Thyroid gland (tissue), 4 donors: ENCODE data around the gene SCAPER. TPM values are rescaled to one million over a fixed set of nuclear protein-coding genes. Genes with fewer than 3 reads are reported as not detected.

ENCODE experiments used
- DNase-seq, 2 donors: peaks; one replicate each; pipeline ENCODE4 v3.0.0-alpha.2; 2019
- H3K27ac ChIP-seq, 3 donors: fragments of 200-600 bp; sonication (generic); 1 replicate in 2 of 3; 2 replicates in 1 of 3; pipeline ENCODE4 v1.5.1; 2016 to 2019; ENCODE audit warnings: mild to moderate bottlenecking in 1 of 3, moderate library complexity in 1 of 3
- H3K27me3 ChIP-seq: fragments of 200-600 bp; sonication (generic); one replicate; pipeline ENCODE4 v1.5.1; 2019
- H3K36me3 ChIP-seq, 2 donors: fragments of 200-600 bp; sonication (generic); one replicate each; pipeline ENCODE4 v1.5.1; 2016 to 2019
- H3K4me1 ChIP-seq, 2 donors: fragments of 200-600 bp; sonication (generic); one replicate each; pipeline ENCODE4 v1.5.1; 2017 to 2019
- H3K4me3 ChIP-seq, 3 donors: fragments of 200-600 bp; sonication (generic); replicated peaks in 1 of 3; 1 replicate in 2 of 3; 2 replicates in 1 of 3; pipeline ENCODE4 v1.5.1; 2016; ENCODE audit warnings: mild to moderate bottlenecking in 1 of 3
- H3K9me3 ChIP-seq: fragments of 200-600 bp; sonication (generic); one replicate; pipeline ENCODE4 v1.5.1; 2017
- CTCF ChIP-seq, 6 experiments: fragments of 200-600 bp in 3 of 6; fragments of 450-650 bp in 3 of 6; sonication (generic) in 3 of 6; IDR thresholded peaks; one replicate each; pipeline ENCODE4 v1.5.1; 2016 to 2019; ENCODE audit warnings: antibody characterized with exemption in 6 of 6, mild to moderate bottlenecking in 2 of 6, inconsistent platforms in 1 of 6, moderate library complexity in 1 of 6
- POLR2A ChIP-seq, 2 donors: fragments of 450-650 bp; IDR thresholded peaks; one replicate each; pipeline ENCODE4 v1.6.1; 2017; ENCODE audit warnings: antibody characterized with exemption in 2 of 2, mild to moderate bottlenecking in 2 of 2, moderate library complexity in 1 of 2
- WGBS, 2 donors: methylation state at CpG; one replicate each; pipeline ENCODE4 v1.1.5; 2017; 5-methylcytosine and 5-hydroxymethylcytosine counted together
- intact Hi-C: fragments of 100-400 bp; cut with DNase I; formaldehyde crosslinking; loops from one replicate; pipeline ENCODE4 v1.15.1; 2023
- total RNA-seq, 4 donors: library from RNA; depleted of rRNA; stranded (reverse); fragments of >200 nt; gene quantifications; one replicate each; pipeline ENCODE4 v1.2.3, GENCODE V29; 2016

Gene SCAPER
- total RNA-seq, 4 donors from 2014 or later: 45.2 to 90.8 (median 63.6) TPM

DNA sequence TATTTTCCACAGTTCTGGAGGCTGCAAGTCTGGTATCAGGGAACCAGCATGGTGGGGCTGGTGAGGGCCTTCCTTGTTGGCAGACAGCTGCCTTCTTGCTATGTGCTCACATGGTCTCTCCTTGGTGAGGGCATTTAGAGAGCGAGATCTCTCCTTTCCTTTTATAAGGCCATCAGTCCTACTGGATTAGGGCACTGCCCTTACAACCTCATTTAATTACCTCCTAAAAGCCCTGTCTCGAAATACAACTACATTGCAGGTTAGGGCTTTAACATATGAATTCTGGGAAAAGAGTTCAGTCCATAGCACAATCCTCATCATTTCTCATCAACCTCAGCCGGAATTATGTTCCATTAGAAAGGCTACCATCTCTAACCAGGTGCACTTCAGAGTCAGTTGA is 546.7 kb downstream of the SCAPER start:
- Histone ChIP-seq H3K4me1 (no peaks in the 10 kb centered on the region), H3K36me3 (no peaks in the 10 kb centered on the region), H3K4me3 (no peak overlapping the region), H3K9me3 (no peaks in the 10 kb centered on the region), H3K27ac (no peak overlapping the region), H3K27me3 (no peaks in the 10 kb centered on the region)
- DNase-seq: no peak
- 95 to 100% methylated on average over 3 of the region's 3 CpGs for WGBS, 2 donors
- no peak for TF ChIP-seq POLR2A (IDR thresholded peaks at IDR 0.05)
- no peak for TF ChIP-seq CTCF (IDR thresholded peaks at IDR 0.05)
- intact Hi-C loops: no loop called here

DNA sequence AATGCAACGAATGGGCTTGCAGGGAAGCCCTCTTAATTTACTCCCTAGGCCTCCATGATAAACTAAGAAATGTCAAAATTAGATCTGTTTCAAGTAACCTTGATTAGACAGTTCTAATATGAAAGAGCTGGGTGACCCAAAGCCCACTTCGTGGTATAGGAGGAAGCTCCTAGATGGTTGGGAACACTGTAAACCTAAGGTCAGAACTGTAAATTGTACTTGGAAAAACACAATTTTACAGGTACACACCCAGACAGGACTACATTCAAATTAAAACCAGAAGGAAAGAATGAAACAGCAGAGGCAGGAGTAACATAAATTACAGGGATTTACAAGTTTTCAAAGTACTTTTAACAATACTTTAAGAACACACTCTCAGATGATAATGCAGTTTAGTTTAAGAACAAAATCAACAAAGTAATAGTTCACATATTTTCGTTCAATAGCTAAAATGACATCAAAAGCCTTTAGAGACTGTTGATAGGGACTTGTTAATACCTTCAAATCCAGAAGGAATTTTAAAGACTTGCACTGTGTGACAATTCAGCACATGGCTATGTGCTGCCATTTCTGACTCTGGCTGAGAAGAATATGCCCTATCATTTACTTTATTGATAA is 550.2 kb downstream of the SCAPER start:
- DNase-seq: no peak
- Histone ChIP-seq H3K4me3 (no peak overlapping the region), H3K27me3 (no peaks in the 10 kb centered on the region), H3K36me3 (no peaks in the 10 kb centered on the region), H3K9me3 (no peaks in the 10 kb centered on the region), H3K4me1 (no peaks in the 10 kb centered on the region), H3K27ac (no peak overlapping the region)
- 86 to 88% methylated on average over 3 of the region's 3 CpGs for WGBS, 2 donors
- TF ChIP-seq POLR2A (IDR thresholded peaks at IDR 0.05) (no peak), CTCF (IDR thresholded peaks at IDR 0.05) (no peak)
- intact Hi-C loops: no loop called here

- DNase-seq: no peak
- no peak overlapping the region for H3K27ac ChIP-seq
- H3K4me3 ChIP-seq: no peak overlapping the region
- H3K9me3 ChIP-seq: no peaks in the 10 kb centered on the region
- H3K4me1 ChIP-seq: no peaks in the 10 kb centered on the region
- H3K36me3 ChIP-seq: no peaks in the 10 kb centered on the region
- H3K27me3 ChIP-seq: peaks cover 4% of the 10 kb centered on the region
- WGBS, 2 donors: 91 to 94% methylated on average over 10 of the region's 10 CpGs
- no peak for TF ChIP-seq POLR2A (IDR thresholded peaks at IDR 0.05)
- TF ChIP-seq CTCF (IDR thresholded peaks at IDR 0.05): no peak
- intact Hi-C loops: no loop called here
These were observed 551.2 kb downstream of the SCAPER start for GRCh38 chr15:76353903-76354302.

GRCh38 chr15:76353023-76353577 is 552.0 kb downstream of the SCAPER start:
- Histone ChIP-seq H3K27ac (no peak overlapping the region), H3K27me3 (peaks cover 8% of the 10 kb centered on the region), H3K4me1 (no peaks in the 10 kb centered on the region), H3K4me3 (no peak overlapping the region), H3K9me3 (no peaks in the 10 kb centered on the region), H3K36me3 (no peaks in the 10 kb centered on the region)
- 95 to 98% methylated on average over 1 of the region's 1 CpG for WGBS, 2 donors
- no peak for DNase-seq
- TF ChIP-seq CTCF (IDR thresholded peaks at IDR 0.05) (no peak), POLR2A (IDR thresholded peaks at IDR 0.05) (no peak)
- intact Hi-C loops: no loop called here

- no peak for TF ChIP-seq CTCF (IDR thresholded peaks at IDR 0.05)
- no peak for TF ChIP-seq POLR2A (IDR thresholded peaks at IDR 0.05)
- no peak overlapping the region for H3K4me3 ChIP-seq
- no peaks in the 10 kb centered on the region for H3K36me3 ChIP-seq
- H3K4me1 ChIP-seq: peaks cover 13 to 18% of the 10 kb centered on the region in 2 donors
- DNase-seq: no peak
- H3K27me3 ChIP-seq: peaks cover 42% of the 10 kb centered on the region
- intact Hi-C loops: no loop called here
- 96 to 98% methylated on average over 1 of the region's 1 CpG for WGBS, 2 donors
- no peaks in the 10 kb centered on the region for H3K9me3 ChIP-seq
- H3K27ac ChIP-seq: no peak overlapping the region
These were observed 555.7 kb downstream of the SCAPER start for GRCh38 chr15:76349301-76350070.
